H1 (cell line): ENCODE measurements around the gene NUBP2. TPM values are rescaled to one million over a fixed set of nuclear protein-coding genes. Genes with fewer than 3 reads are reported as not detected.

ENCODE experiments used
- BACH1 ChIP-seq: IDR thresholded peaks from 2 replicates; pipeline ENCODE4 v1.6.1; 2012; ENCODE audit warnings: low read length, improper control_type of control experiment
- CHD7 ChIP-seq: fragments of 300-600 bp; sonication (generic); IDR thresholded peaks from 2 replicates; pipeline ENCODE4 v1.7.1; 2012; ENCODE audit warnings: low read length, moderate library complexity, mild to moderate bottlenecking, inconsistent platforms; ENCODE audit not compliant: insufficient replicate concordance
- CREB1 ChIP-seq: IDR thresholded peaks from 2 replicates; pipeline ENCODE4 v1.6.1; 2012; ENCODE audit warnings: inconsistent platforms
- GTF2F1 ChIP-seq: IDR thresholded peaks from 2 replicates; pipeline ENCODE4 v1.6.1; 2012; ENCODE audit warnings: low read depth, low read length, improper control_type of control experiment, borderline replicate concordance
- HDAC2 ChIP-seq, 2 experiments: fragments of 300-600 bp in 1 of 2; sonication (generic) in 1 of 2; IDR thresholded peaks; 2 replicates each; pipeline ENCODE4 v1.6.1; 2011 to 2012; ENCODE audit warnings: low read depth in 2 of 2, low read length in 2 of 2, mild to moderate bottlenecking in 2 of 2, moderate library complexity in 2 of 2, borderline replicate concordance in 1 of 2, inconsistent platforms in 1 of 2
- NANOG ChIP-seq: IDR thresholded peaks from 2 replicates; pipeline ENCODE4 v1.6.1; 2011; ENCODE audit warnings: low read length, low read depth, mild to moderate bottlenecking, inconsistent platforms; ENCODE audit not compliant: insufficient read depth, poor library complexity, severe bottlenecking
- NRF1 ChIP-seq: IDR thresholded peaks from 2 replicates; pipeline ENCODE4 v1.6.1; 2011; ENCODE audit warnings: mild to moderate bottlenecking, low read depth, low read length, improper control_type of control experiment
- POLR2A ChIP-seq, 2 experiments: IDR thresholded peaks; 1 replicate in 1 of 2; 2 replicates in 1 of 2; pipeline ENCODE4 v1.6.1; 2011; ENCODE audit warnings: low read depth in 2 of 2, low read length in 2 of 2, mild to moderate bottlenecking in 2 of 2; ENCODE audit errors: control extremely low read depth in 1 of 2
- TAF7 ChIP-seq: optimal IDR thresholded peaks from 2 replicates; pipeline ENCODE3; 2011; ENCODE audit warnings: low read depth, mild to moderate bottlenecking, inconsistent platforms, low read length, moderate library complexity, borderline replicate concordance
- polyA plus RNA-seq, 7 experiments: library from polyadenylated mRNA; depleted of rRNA in 3 of 7; stranded (reverse) in 5 of 7; unstranded in 2 of 7; fragments of >200 nt in 5 of 7; fragments of 200-250 nt in 2 of 7; gene quantifications; 1 replicate in 5 of 7; 2 replicates in 1 of 7; 4 replicates in 1 of 7; pipeline versions ENCODE4 v1.2.1 to v1.2.3, GENCODE V29; 2011 to 2013; ENCODE audit warnings: missing spikeins in 2 of 7, mixed read lengths in 2 of 7
- total RNA-seq: library from RNA; stranded (reverse); fragmentation: NEBNext Ultra II Directional; extraction: Animal tissue kit (Norgen Biotek cat#: 25700); gene quantifications from 2 replicates; pipeline ENCODE4 v1.2.1, GENCODE V29; 2021

The NUBP2 gene
- total and polyA plus RNA-seq, 2 of the 8 experiments (the other 6 are each of a cell fraction or from before 2014, with no cell fraction given) = 70.3 to 96.9 TPM

- TF ChIP-seq CHD7 (no peak), TAF7 (no peak), POLR2A (IDR thresholded peaks at IDR 0.05; ENCODE audit: control extremely low read depth in 1 of 2, low read depth in 2 of 2, low read length in 2 of 2) (no peak; a peak in 1 of 3 replicates), NANOG (peak; percentile 17), GTF2F1 (peak; percentile 18; the same call in 1 of the 2 replicates), BACH1 (peak; percentile 88), NRF1 (no peak), HDAC2 (IDR thresholded peaks at IDR 0.05; ENCODE audit: borderline replicate concordance in 1 of 2, low read depth in 2 of 2, low read length in 2 of 2) (0 out of 4 replicates have a peak, but pooled peaks of 1 of the 2 experiments have one; percentile 33), CREB1 (peak; percentile 98)
These were observed at the start of gene NUBP2, which contains the start of gene SPSB3 (continued) for GRCh38 chr16:1782408-1783264.
